SU-DHL-6 (cell line): ENCODE data around the gene PID1.

Source experiments
- EZH2phosphoT487 ChIP-seq: fragments of 200-600 bp; sonication (generic), shearing (Covaris generic); conservative IDR thresholded peaks from 2 replicates; pipeline ENCODE4 v1.6.1; 2018; ENCODE audit warnings: mild to moderate bottlenecking, antibody characterized with exemption, low read length, moderate library complexity, mixed read lengths
- TF ChIP-seq, protein P1 (sequence below): fragments of 200-600 bp; sonication (generic); IDR thresholded peaks from one replicate; pipeline ENCODE4 v1.5.1; 2017; ENCODE audit warnings: antibody characterized with exemption, mild to moderate bottlenecking, low read length, moderate library complexity; ENCODE audit not compliant: insufficient read depth, poor library complexity, severe bottlenecking

DNA sequence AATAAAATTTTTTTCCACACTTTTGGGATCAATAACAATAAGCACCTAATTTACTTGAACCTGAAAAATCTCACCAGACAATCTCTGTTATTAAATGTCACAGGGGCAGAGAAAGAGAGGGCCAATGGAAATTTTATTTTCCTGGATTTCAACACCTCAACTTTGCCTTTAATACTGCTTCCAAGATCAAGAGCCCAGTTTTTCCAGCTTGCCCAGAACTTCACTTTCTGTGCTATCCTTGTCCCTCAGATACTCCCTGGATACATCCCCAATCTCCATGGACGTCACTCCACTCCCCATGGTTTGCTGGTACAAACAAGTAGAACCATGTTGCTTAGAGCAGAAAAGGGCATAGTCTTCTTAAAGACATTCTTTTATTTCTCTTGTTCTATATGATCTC is 29.3 kb upstream of the PID1 start:
- TF ChIP-seq, protein P1, sequence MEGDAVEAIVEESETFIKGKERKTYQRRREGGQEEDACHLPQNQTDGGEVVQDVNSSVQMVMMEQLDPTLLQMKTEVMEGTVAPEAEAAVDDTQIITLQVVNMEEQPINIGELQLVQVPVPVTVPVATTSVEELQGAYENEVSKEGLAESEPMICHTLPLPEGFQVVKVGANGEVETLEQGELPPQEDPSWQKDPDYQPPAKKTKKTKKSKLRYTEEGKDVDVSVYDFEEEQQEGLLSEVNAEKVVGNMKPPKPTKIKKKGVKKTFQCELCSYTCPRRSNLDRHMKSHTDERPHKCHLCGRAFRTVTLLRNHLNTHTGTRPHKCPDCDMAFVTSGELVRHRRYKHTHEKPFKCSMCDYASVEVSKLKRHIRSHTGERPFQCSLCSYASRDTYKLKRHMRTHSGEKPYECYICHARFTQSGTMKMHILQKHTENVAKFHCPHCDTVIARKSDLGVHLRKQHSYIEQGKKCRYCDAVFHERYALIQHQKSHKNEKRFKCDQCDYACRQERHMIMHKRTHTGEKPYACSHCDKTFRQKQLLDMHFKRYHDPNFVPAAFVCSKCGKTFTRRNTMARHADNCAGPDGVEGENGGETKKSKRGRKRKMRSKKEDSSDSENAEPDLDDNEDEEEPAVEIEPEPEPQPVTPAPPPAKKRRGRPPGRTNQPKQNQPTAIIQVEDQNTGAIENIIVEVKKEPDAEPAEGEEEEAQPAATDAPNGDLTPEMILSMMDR = no peak
- TF ChIP-seq EZH2phosphoT487 = no peak
